ENCODE results near the gene LDLRAD4.

LDLRAD4 gene

GRCh38 chr18:13306583-13306982, 88.0 kb downstream of the LDLRAD4 start:
- no peak for DNase-seq (ENCODE audit: low read depth, low spot score)

GRCh38 chr18:13308369-13308768, 89.8 kb downstream of the LDLRAD4 start:
- no peak for DNase-seq (ENCODE audit: low read depth, low spot score)

GRCh38 chr18:13309031-13309747, 90.6 kb downstream of the LDLRAD4 start:
- DNase-seq (ENCODE audit: low read depth, low spot score) = no peak

GRCh38 chr18:13309748-13310670, 91.4 kb downstream of the LDLRAD4 start:
- DNase-seq (ENCODE audit: low read depth, low spot score) = no peak

GRCh38 chr18:13311193-13311592, 92.6 kb downstream of the LDLRAD4 start:
- no peak for DNase-seq (ENCODE audit: low read depth, low spot score)

GRCh38 chr18:13312515-13312914, 94.0 kb downstream of the LDLRAD4 start:
- DNase-seq (ENCODE audit: low read depth, low spot score) = no peak

- no peak for DNase-seq (ENCODE audit: low read depth, low spot score)
Observed at GRCh38 chr18:13313006-13313686, 94.6 kb downstream of the LDLRAD4 start.

GRCh38 chr18:13315000-13315399, 96.4 kb downstream of the LDLRAD4 start:
- DNase-seq (ENCODE audit: low read depth, low spot score) = no peak

- no peak for DNase-seq (ENCODE audit: low read depth, low spot score)
Observed at GRCh38 chr18:13316063-13316462, 97.5 kb downstream of the LDLRAD4 start.

GRCh38 chr18:13317801-13318200, 99.2 kb downstream of the LDLRAD4 start:
- no peak for DNase-seq (ENCODE audit: low read depth, low spot score)

- no peak for DNase-seq (ENCODE audit: low read depth, low spot score)
Observed at GRCh38 chr18:13318731-13319501, 100.4 kb downstream of the LDLRAD4 start.

- DNase-seq (ENCODE audit: low read depth, low spot score) = no peak
Observed at GRCh38 chr18:13319629-13320028, 101.1 kb downstream of the LDLRAD4 start.

GRCh38 chr18:13320096-13320495, 101.5 kb downstream of the LDLRAD4 start:
- DNase-seq (ENCODE audit: low read depth, low spot score) = no peak

GRCh38 chr18:13320891-13321425, 102.4 kb downstream of the LDLRAD4 start:
- no peak for DNase-seq (ENCODE audit: low read depth, low spot score)

GRCh38 chr18:13321923-13322322, 103.4 kb downstream of the LDLRAD4 start:
- no peak for DNase-seq (ENCODE audit: low read depth, low spot score)

GRCh38 chr18:13323186-13323585, 104.6 kb downstream of the LDLRAD4 start:
- no peak for DNase-seq (ENCODE audit: low read depth, low spot score)

- DNase-seq (ENCODE audit: low read depth, low spot score) = no peak
Observed at GRCh38 chr18:13324880-13325279, 106.3 kb downstream of the LDLRAD4 start.

- DNase-seq (ENCODE audit: low read depth, low spot score) = no peak
Observed at GRCh38 chr18:13328213-13328612, 109.7 kb downstream of the LDLRAD4 start.

GRCh38 chr18:13330996-13331395, 112.4 kb downstream of the LDLRAD4 start:
- no peak for DNase-seq (ENCODE audit: low read depth, low spot score)

- no peak for DNase-seq (ENCODE audit: low read depth, low spot score)
Observed at GRCh38 chr18:13331846-13332245, 113.3 kb downstream of the LDLRAD4 start.

GRCh38 chr18:13332874-13333273, 114.3 kb downstream of the LDLRAD4 start:
- no peak for DNase-seq (ENCODE audit: low read depth, low spot score)
